ENCODE measurements around the gene NQO2.

- TF ChIP-seq POLR2G (IDR thresholded peaks at IDR 0.05; ENCODE audit: low read depth, low read length), result no peak
- TF ChIP-seq EP300 (IDR thresholded peaks at IDR 0.05; ENCODE audit: low read depth in 2 of 2, low read length in 2 of 2), result no peak
- TF ChIP-seq EP300 (CRISPR knock-in tag; IDR thresholded peaks at IDR 0.05; ENCODE audit: borderline replicate concordance), result no peak
Measured at GRCh38 chr6:3013901-3014674, 14.4 kb downstream of the NQO2 start.
